ENCODE results near the gene RSRC1.

GRCh38 chr3:158221426-158221825, 111.5 kb downstream of the RSRC1 start:
- no peak for TF ChIP-seq POLR2A (IDR thresholded peaks at IDR 0.05; ENCODE audit: low read depth, low read length)
- TF ChIP-seq TAF1 (IDR thresholded peaks at IDR 0.05; ENCODE audit: low read depth, low read length), result no peak
- TF ChIP-seq POLR2AphosphoS5 (IDR thresholded peaks at IDR 0.05; ENCODE audit: low read depth, low read length), result no peak
- no peak for TF ChIP-seq PAX5 (IDR thresholded peaks at IDR 0.05; ENCODE audit: insufficient read depth, low read length, severe bottlenecking)
- no peak for TF ChIP-seq SPI1 (IDR thresholded peaks at IDR 0.05; ENCODE audit: low read depth, low read length)
